SK-N-SH (cell line): Measurements from ENCODE around the gene FOXO1. TPM values are rescaled to one million over a fixed set of nuclear protein-coding genes. Genes with fewer than 3 reads are reported as not detected.

Experiments used
- CTCF ChIA-PET: fragments of 300-600, 350-600 bp; formaldehyde crosslinking; extraction: SDS; loops from one replicate; lab custom pipeline; 2021; lab: Yijun Ruan, JAX
- POLR2A ChIA-PET: fragments of 350-600 bp; sonication (Branson Sonifier 250); formaldehyde crosslinking; extraction: SDS; loops from one replicate; lab custom pipeline; 2020; ENCODE audit warnings: antibody characterized with exemption, inconsistent platforms; lab: Yijun Ruan, JAX
- DNase-seq: peaks from one replicate; pipeline ENCODE4 v3.0.0; 2012
- H2AFZ ChIP-seq: fragments of 200-600 bp; sonication (generic); 2 replicates; pipeline ENCODE4 v1.8.1; 2016; ENCODE audit warnings: antibody characterized with exemption, mild to moderate bottlenecking, low read depth
- H3F3A ChIP-seq: fragments of 200-600 bp; sonication (generic); replicated peaks from 2 replicates; pipeline ENCODE3; 2016; ENCODE audit warnings: antibody characterized with exemption, mild to moderate bottlenecking; ENCODE audit not compliant: insufficient read depth
- H3K27ac ChIP-seq, 2 experiments: fragments of 200-500 bp in 1 of 2; fragments of 200-600 bp in 1 of 2; sonication (Bioruptor generic) in 1 of 2; sonication (generic), shearing (Covaris generic) in 1 of 2; 2 replicates each; pipeline versions ENCODE4 v1.5.1 to v1.6.1; 2014 to 2016; ENCODE audit warnings: low read depth in 2 of 2, inconsistent platforms in 1 of 2, low read length in 1 of 2, mild to moderate bottlenecking in 1 of 2, mixed read lengths in 1 of 2
- H3K27me3 ChIP-seq: fragments of 200-600 bp; sonication (generic), shearing (Covaris generic); 2 replicates; pipeline ENCODE4 v1.6.1; 2016; ENCODE audit warnings: mixed run types; ENCODE audit not compliant: insufficient read depth
- H3K36me3 ChIP-seq, 2 experiments: fragments of 200-500 bp in 1 of 2; fragments of 200-600 bp in 1 of 2; sonication (Bioruptor generic) in 1 of 2; sonication (generic) in 1 of 2; replicated peaks in 1 of 2; 2 replicates each; pipeline versions ENCODE3 to v1.5.1; 2014 to 2016; ENCODE audit warnings: low read length in 1 of 2, mild to moderate bottlenecking in 1 of 2; ENCODE audit not compliant: insufficient read depth in 2 of 2, control insufficient read depth in 1 of 2
- H3K4me1 ChIP-seq, 2 experiments: fragments of 200-500 bp in 1 of 2; fragments of 200-600 bp in 1 of 2; sonication (Bioruptor generic) in 1 of 2; sonication (generic), shearing (Covaris generic) in 1 of 2; 2 replicates each; pipeline versions ENCODE4 v1.5.1 to v1.6.1; 2014 to 2016; ENCODE audit warnings: low read depth in 1 of 2, low read length in 1 of 2, mixed run types in 1 of 2; ENCODE audit not compliant: insufficient read depth in 2 of 2, control insufficient read depth in 1 of 2
- H3K4me2 ChIP-seq: fragments of 200-600 bp; sonication (generic), shearing (Covaris generic); 2 replicates; pipeline ENCODE4 v1.6.1; 2017; ENCODE audit warnings: mixed run types
- H3K4me3 ChIP-seq, 2 experiments: fragments of 200-500 bp in 1 of 2; fragments of 200-600 bp in 1 of 2; sonication (Bioruptor generic) in 1 of 2; sonication (generic), shearing (Covaris generic) in 1 of 2; 2 replicates each; pipeline versions ENCODE4 v1.5.1 to v1.8.1; 2014 to 2016; ENCODE audit warnings: low read depth in 2 of 2, inconsistent platforms in 1 of 2, low read length in 1 of 2, mild to moderate bottlenecking in 1 of 2, mixed read lengths in 1 of 2, moderate library complexity in 1 of 2
- H3K79me2 ChIP-seq: fragments of 200-600 bp; sonication (generic); 2 replicates; pipeline ENCODE4 v1.8.1; 2017; ENCODE audit warnings: mild to moderate bottlenecking; ENCODE audit not compliant: insufficient read depth
- H3K9ac ChIP-seq: fragments of 200-600 bp; sonication (generic); 2 replicates; pipeline ENCODE4 v1.6.1; 2017; ENCODE audit warnings: mixed run types
- H3K9me2 ChIP-seq: fragments of 200-600 bp; sonication (generic); 2 replicates; pipeline ENCODE4 v1.6.1; 2017; ENCODE audit warnings: mixed run types
- H3K9me3 ChIP-seq: fragments of 200-600 bp; sonication (generic); 2 replicates; pipeline ENCODE4 v1.6.1; 2017; ENCODE audit warnings: mixed run types, mild to moderate bottlenecking, moderate library complexity
- H4K20me1 ChIP-seq: fragments of 200-600 bp; sonication (generic); 2 replicates; pipeline ENCODE4 v1.6.1; 2017; ENCODE audit warnings: mild to moderate bottlenecking, mixed run types; ENCODE audit not compliant: insufficient read depth
- CHD2 ChIP-seq: fragments of 150-350 bp; IDR thresholded peaks from 2 replicates; pipeline ENCODE4 v1.6.1; 2018; ENCODE audit warnings: low read length; ENCODE audit not compliant: partially characterized antibody
- EZH2phosphoT487 ChIP-seq: fragments of 200-600 bp; sonication (generic); IDR thresholded peaks from 2 replicates; pipeline ENCODE4 v1.6.1; 2017; ENCODE audit warnings: low read depth, mixed run types, mild to moderate bottlenecking, antibody characterized with exemption, moderate library complexity, borderline replicate concordance
- FOSL2 ChIP-seq: IDR thresholded peaks from 2 replicates; pipeline ENCODE4 v1.4.0; 2012; ENCODE audit warnings: low read depth, mild to moderate bottlenecking, moderate library complexity, borderline replicate concordance
- FOXJ3 ChIP-seq: sonication (generic); formaldehyde crosslinking; IDR thresholded peaks from 2 replicates; pipeline ENCODE4 v1.5.1; 2020; ENCODE audit warnings: mild to moderate bottlenecking, missing genetic modification reagents
- GATA2 ChIP-seq: sonication (generic); formaldehyde crosslinking; IDR thresholded peaks from 2 replicates; pipeline ENCODE4 v1.5.0; 2020; ENCODE audit warnings: mild to moderate bottlenecking, missing genetic modification reagents
- MXI1 ChIP-seq: IDR thresholded peaks from 2 replicates; pipeline ENCODE4 v1.6.1; 2012; ENCODE audit warnings: mild to moderate bottlenecking, low read depth, low read length, improper control_type of control experiment
- NFIC ChIP-seq: IDR thresholded peaks from 2 replicates; pipeline ENCODE4 v1.4.0; 2012; ENCODE audit warnings: borderline replicate concordance
- NRF1 ChIP-seq: IDR thresholded peaks from 2 replicates; pipeline ENCODE4 v1.6.1; 2012; ENCODE audit warnings: low read depth, mild to moderate bottlenecking, low read length
- POLR2AphosphoS5 ChIP-seq: IDR thresholded peaks from 2 replicates; pipeline ENCODE4 v1.6.1; 2012; ENCODE audit warnings: low read depth, low read length
- RAD21 ChIP-seq: IDR thresholded peaks from 2 replicates; pipeline ENCODE4 v1.6.1; 2012; ENCODE audit warnings: mild to moderate bottlenecking, low read length
- RCOR1 ChIP-seq: fragments of 150-350 bp; IDR thresholded peaks from 2 replicates; pipeline ENCODE4 v1.6.1; 2017; ENCODE audit warnings: antibody characterized with exemption, low read length
- RFX5 ChIP-seq: IDR thresholded peaks from 2 replicates; pipeline ENCODE4 v1.6.1; 2012; ENCODE audit warnings: mild to moderate bottlenecking, improper control_type of control experiment, low read length
- SIN3A ChIP-seq: IDR thresholded peaks from 2 replicates; pipeline ENCODE4 v1.6.1; 2012; ENCODE audit warnings: low read depth, mild to moderate bottlenecking, low read length, moderate library complexity, borderline replicate concordance
- WGBS: methylation state at CpG from one replicate; pipeline ENCODE4 v1.1.6; 2017; ENCODE audit warnings: low lambda C conversion rate; 5-methylcytosine and 5-hydroxymethylcytosine counted together
- polyA plus RNA-seq, 3 experiments: library from polyadenylated mRNA; depleted of rRNA; stranded (reverse); fragments of >200 nt; gene quantifications; 2 replicates each; pipeline ENCODE4 v1.2.3, GENCODE V29; 2012
- TF ChIP-seq, protein P1 (sequence below): fragments of 150-350 bp; IDR thresholded peaks from 2 replicates; pipeline ENCODE4 v1.6.1; 2016; ENCODE audit warnings: mild to moderate bottlenecking, low read depth, low read length
- TF ChIP-seq, protein P2 (sequence below): IDR thresholded peaks from 2 replicates; pipeline ENCODE4 v1.6.1; 2012; ENCODE audit warnings: mild to moderate bottlenecking, low read depth, low read length, moderate library complexity
- TF ChIP-seq, protein P3 (sequence below): fragments of 150-350 bp; IDR thresholded peaks from 2 replicates; pipeline ENCODE4 v1.6.1; 2017; ENCODE audit warnings: antibody characterized with exemption, low read length, low read depth, borderline replicate concordance

Gene FOXO1
- polyA plus RNA-seq, 1 of the 3 experiments (the other 2 are of a cell fraction) = 1.8 TPM

DNA sequence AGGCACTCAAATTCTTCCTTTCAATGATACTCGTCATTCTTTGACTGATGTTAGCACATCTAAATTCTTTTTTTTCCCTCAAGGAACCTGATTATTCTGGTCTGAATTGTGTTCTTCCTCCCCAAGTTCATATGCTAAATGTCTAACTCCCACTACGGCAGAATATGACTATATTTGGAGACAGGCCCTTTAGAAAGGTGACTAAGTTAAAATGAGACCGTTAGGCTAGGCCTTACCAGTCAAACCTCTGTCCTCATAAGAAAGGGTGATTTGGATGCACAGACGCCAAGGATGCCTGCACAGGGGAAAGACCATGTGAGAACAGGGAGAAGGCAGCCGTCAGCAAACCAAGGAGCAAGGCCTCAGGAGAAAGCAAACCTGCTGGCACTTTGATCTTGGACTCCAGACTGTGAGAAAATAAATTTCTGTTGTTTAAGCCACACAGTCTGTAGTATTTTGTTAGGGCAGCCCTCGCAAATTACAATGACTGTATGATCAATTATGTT, 13.1 kb upstream of the FOXO1 start:
- no peaks in the 10 kb centered on the region for H3K27me3 ChIP-seq
- no peak overlapping the region for H3K4me2 ChIP-seq
- TF ChIP-seq, protein P1, sequence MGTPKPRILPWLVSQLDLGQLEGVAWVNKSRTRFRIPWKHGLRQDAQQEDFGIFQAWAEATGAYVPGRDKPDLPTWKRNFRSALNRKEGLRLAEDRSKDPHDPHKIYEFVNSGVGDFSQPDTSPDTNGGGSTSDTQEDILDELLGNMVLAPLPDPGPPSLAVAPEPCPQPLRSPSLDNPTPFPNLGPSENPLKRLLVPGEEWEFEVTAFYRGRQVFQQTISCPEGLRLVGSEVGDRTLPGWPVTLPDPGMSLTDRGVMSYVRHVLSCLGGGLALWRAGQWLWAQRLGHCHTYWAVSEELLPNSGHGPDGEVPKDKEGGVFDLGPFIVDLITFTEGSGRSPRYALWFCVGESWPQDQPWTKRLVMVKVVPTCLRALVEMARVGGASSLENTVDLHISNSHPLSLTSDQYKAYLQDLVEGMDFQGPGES = no peak
- TF ChIP-seq NFIC = no peak
- no peak overlapping the region for H3K27ac ChIP-seq
- WGBS = 93% methylated on average over 6 of the region's 6 CpGs
- H3K79me2 ChIP-seq = no peaks in the 10 kb centered on the region
- H2AFZ ChIP-seq = no peak overlapping the region
- no peaks in the 10 kb centered on the region for H3F3A ChIP-seq
- POLR2A ChIA-PET = no interaction called here
- H3K9ac ChIP-seq = no peak overlapping the region
- no peak for DNase-seq
- H3K4me1 ChIP-seq = peaks cover 0 to 12% of the 10 kb centered on the region in 2 experiments; a peak in 1 of 4 replicates
- H3K36me3 ChIP-seq = no peaks in the 10 kb centered on the region
- no peaks in the 10 kb centered on the region for H3K9me2 ChIP-seq
- no peaks in the 10 kb centered on the region for H3K9me3 ChIP-seq
- H4K20me1 ChIP-seq = no peaks in the 10 kb centered on the region
- CTCF ChIA-PET = interaction anchor here (1.2 to 4.9 kb wide), 3 partner anchors 11 to 897 kb away, joined by 3 to 42 read pairs (median 3); no protein-coding TSS in a partner anchor
- no peak overlapping the region for H3K4me3 ChIP-seq

DNA sequence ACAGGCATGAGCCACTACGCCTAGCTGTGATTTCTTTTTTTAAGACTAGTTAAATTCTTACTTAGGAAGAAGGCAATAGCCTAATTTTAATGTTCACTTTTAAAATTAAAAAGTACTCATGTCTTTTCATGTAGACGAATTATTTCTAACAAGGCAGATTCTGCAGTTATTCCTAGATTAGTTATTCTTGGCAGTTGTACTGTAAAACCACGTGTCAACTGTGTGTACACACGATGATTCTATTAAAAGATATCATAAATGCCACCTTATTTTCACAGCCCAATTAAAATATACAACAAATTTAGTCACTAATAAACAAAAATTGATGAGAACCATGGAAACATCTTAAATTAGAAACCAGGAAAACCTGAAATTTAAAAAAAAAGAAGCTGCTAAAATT, 10.6 kb upstream of the FOXO1 start:
- Histone ChIP-seq H4K20me1 (no peaks in the 10 kb centered on the region), H3K36me3 (no peaks in the 10 kb centered on the region), H3K79me2 (no peaks in the 10 kb centered on the region), H3K9ac (no peak overlapping the region), H3K27ac (no peak overlapping the region), H3K4me1 (peaks cover 0 to 12% of the 10 kb centered on the region in 2 experiments; a peak in 3 of 4 replicates), H3K9me3 (no peaks in the 10 kb centered on the region), H3F3A (peaks cover 8% of the 10 kb centered on the region), H2AFZ (no peak overlapping the region), H3K4me3 (no peak overlapping the region), H3K4me2 (no peak overlapping the region), H3K27me3 (no peaks in the 10 kb centered on the region), H3K9me2 (no peaks in the 10 kb centered on the region)
- POLR2A ChIA-PET = no interaction called here
- 91% methylated on average over 4 of the region's 4 CpGs for WGBS
- no peak for DNase-seq
- TF ChIP-seq FOXJ3 (no peak), NFIC (no peak), SIN3A (no peak), EZH2phosphoT487 (no peak), NRF1 (no peak), RCOR1 (no peak), FOSL2 (no peak), RFX5 (no peak), CHD2 (no peak), GATA2 (CRISPR knock-in tag) (no peak), POLR2AphosphoS5 (no peak), MXI1 (no peak), RAD21 (no peak)
- TF ChIP-seq, protein P2, sequence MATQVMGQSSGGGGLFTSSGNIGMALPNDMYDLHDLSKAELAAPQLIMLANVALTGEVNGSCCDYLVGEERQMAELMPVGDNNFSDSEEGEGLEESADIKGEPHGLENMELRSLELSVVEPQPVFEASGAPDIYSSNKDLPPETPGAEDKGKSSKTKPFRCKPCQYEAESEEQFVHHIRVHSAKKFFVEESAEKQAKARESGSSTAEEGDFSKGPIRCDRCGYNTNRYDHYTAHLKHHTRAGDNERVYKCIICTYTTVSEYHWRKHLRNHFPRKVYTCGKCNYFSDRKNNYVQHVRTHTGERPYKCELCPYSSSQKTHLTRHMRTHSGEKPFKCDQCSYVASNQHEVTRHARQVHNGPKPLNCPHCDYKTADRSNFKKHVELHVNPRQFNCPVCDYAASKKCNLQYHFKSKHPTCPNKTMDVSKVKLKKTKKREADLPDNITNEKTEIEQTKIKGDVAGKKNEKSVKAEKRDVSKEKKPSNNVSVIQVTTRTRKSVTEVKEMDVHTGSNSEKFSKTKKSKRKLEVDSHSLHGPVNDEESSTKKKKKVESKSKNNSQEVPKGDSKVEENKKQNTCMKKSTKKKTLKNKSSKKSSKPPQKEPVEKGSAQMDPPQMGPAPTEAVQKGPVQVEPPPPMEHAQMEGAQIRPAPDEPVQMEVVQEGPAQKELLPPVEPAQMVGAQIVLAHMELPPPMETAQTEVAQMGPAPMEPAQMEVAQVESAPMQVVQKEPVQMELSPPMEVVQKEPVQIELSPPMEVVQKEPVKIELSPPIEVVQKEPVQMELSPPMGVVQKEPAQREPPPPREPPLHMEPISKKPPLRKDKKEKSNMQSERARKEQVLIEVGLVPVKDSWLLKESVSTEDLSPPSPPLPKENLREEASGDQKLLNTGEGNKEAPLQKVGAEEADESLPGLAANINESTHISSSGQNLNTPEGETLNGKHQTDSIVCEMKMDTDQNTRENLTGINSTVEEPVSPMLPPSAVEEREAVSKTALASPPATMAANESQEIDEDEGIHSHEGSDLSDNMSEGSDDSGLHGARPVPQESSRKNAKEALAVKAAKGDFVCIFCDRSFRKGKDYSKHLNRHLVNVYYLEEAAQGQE = no peak
- TF ChIP-seq, protein P3, sequence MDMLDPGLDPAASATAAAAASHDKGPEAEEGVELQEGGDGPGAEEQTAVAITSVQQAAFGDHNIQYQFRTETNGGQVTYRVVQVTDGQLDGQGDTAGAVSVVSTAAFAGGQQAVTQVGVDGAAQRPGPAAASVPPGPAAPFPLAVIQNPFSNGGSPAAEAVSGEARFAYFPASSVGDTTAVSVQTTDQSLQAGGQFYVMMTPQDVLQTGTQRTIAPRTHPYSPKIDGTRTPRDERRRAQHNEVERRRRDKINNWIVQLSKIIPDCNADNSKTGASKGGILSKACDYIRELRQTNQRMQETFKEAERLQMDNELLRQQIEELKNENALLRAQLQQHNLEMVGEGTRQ = no peak
- CTCF ChIA-PET = interaction anchor here (0.5 to 1.5 kb wide), 6 partner anchors 425 to 911 kb away, joined by 3 to 7 read pairs (median 3); no protein-coding TSS in a partner anchor
